C4-2B (cell line): ENCODE measurements around the gene DPF3.

ENCODE experiments used
- ZFX ChIP-seq: fragments of 450-650 bp; IDR thresholded peaks from 2 replicates; pipeline ENCODE4 v1.6.1; 2017
- TF ChIP-seq, protein P1 (sequence below): fragments of 450-650 bp; conservative IDR thresholded peaks from 2 replicates; pipeline ENCODE4 v1.5.1; 2017; ENCODE audit warnings: mild to moderate bottlenecking

DNA sequence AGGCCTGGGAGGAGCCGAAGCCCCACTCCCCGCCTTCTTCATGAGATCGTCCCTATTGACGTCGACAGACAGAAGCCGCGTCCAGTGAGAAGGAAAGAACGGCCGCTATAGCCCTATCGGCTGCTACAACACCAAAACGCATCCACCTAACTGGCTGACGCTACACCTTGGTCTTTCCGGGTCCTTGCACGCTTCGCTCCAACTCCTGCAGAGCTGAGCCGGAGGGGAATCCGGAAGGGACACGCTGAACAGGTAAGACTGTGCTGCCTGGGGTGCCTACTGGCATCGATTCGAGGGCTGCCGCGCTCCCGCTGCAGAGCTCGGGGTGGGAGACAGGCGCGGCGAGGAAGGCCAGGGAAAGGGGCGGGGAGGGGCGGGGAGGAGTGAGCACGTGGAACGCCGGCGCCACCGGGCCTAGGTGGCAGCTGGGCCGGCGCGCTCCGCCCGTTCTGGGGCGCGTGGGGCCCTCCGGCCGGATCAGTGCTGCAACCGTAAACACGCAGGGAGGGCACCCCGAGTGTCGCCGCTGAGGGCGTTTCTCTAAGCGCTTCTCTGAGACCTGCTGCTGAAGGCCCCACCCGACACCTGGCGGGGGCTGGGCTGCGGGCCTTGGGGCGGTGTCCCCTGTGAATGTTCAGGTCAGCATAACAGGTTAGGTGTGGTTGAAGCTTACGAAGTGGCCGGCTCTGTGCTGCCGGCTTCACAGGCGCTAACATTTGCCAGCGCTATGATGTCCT is 32.6 kb upstream of the DPF3 start, which contains the start of gene DCAF4:
- TF ChIP-seq, protein P1, sequence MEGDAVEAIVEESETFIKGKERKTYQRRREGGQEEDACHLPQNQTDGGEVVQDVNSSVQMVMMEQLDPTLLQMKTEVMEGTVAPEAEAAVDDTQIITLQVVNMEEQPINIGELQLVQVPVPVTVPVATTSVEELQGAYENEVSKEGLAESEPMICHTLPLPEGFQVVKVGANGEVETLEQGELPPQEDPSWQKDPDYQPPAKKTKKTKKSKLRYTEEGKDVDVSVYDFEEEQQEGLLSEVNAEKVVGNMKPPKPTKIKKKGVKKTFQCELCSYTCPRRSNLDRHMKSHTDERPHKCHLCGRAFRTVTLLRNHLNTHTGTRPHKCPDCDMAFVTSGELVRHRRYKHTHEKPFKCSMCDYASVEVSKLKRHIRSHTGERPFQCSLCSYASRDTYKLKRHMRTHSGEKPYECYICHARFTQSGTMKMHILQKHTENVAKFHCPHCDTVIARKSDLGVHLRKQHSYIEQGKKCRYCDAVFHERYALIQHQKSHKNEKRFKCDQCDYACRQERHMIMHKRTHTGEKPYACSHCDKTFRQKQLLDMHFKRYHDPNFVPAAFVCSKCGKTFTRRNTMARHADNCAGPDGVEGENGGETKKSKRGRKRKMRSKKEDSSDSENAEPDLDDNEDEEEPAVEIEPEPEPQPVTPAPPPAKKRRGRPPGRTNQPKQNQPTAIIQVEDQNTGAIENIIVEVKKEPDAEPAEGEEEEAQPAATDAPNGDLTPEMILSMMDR, result no peak
- peak; percentile 93 for TF ChIP-seq ZFX
